Testis (tissue), 3 donors: Measurements from ENCODE around the gene BRD4. TPM values are rescaled to one million over a fixed set of nuclear protein-coding genes. Genes with fewer than 3 reads are reported as not detected.
A peak's percentile ranks its signal among the peaks of the same experiment; 100 is the strongest.

ENCODE experiments used
- DNase-seq: peaks from one replicate; pipeline ENCODE4 v3.0.0-alpha.2; 2019
- H3K27ac ChIP-seq, 2 donors: fragments of 200-600 bp; sonication (generic); one replicate each; pipeline ENCODE4 v1.5.1; 2019
- H3K27me3 ChIP-seq: fragments of 200-600 bp; sonication (generic); one replicate; pipeline ENCODE4 v1.5.1; 2019
- H3K36me3 ChIP-seq: fragments of 200-600 bp; sonication (generic); one replicate; pipeline ENCODE4 v1.5.1; 2017; ENCODE audit warnings: low read depth; ENCODE audit errors: missing control alignments
- H3K4me1 ChIP-seq: fragments of 200-600 bp; sonication (generic); one replicate; pipeline ENCODE4 v1.5.1; 2019
- H3K4me3 ChIP-seq, 2 donors: fragments of 200-600 bp; sonication (generic); one replicate each; pipeline ENCODE4 v1.5.1; 2017 to 2019
- H3K9me3 ChIP-seq: fragments of 200-600 bp; sonication (generic); one replicate; pipeline ENCODE4 v1.5.1; 2017
- CTCF ChIP-seq, 3 experiments: fragments of 450-650 bp in 2 of 3; fragments of 200-600 bp in 1 of 3; sonication (generic) in 1 of 3; IDR thresholded peaks; one replicate each; pipeline ENCODE4 v1.5.1; 2016 to 2019; ENCODE audit warnings: antibody characterized with exemption in 3 of 3, mild to moderate bottlenecking in 2 of 3, moderate library complexity in 1 of 3
- POLR2A ChIP-seq: fragments of 450-650 bp; IDR thresholded peaks from one replicate; pipeline ENCODE4 v1.6.1; 2017; ENCODE audit warnings: antibody characterized with exemption, mild to moderate bottlenecking, moderate library complexity
- WGBS, 2 donors: methylation state at CpG; one replicate each; pipeline ENCODE4 v1.1.5; 2018; 5-methylcytosine and 5-hydroxymethylcytosine counted together
- intact Hi-C: fragments of 100-400 bp; cut with DNase I; formaldehyde crosslinking; loops from one replicate; pipeline ENCODE4 v1.15.1; 2023; ENCODE audit warnings: low total_unique reads
- polyA plus RNA-seq: library from polyadenylated mRNA; stranded (reverse); fragments of 350-450 nt; fragmentation: Illumina TruSeq; extraction: RNeasy Lipid Tissue Mini Kit (QIAGEN cat#74804); gene quantifications from one replicate; pipeline ENCODE4 v1.2.3, GENCODE V29; 2014; ENCODE audit warnings: low read depth, low replicate concordance; ENCODE audit not compliant: insufficient read depth
- total RNA-seq, 2 donors: library from RNA; depleted of rRNA; stranded (reverse); fragments of >200 nt; gene quantifications; one replicate each; pipeline ENCODE4 v1.2.3, GENCODE V29; 2016

The BRD4 gene
- total and polyA plus RNA-seq, 3 donors from 2014 or later: 59.2 to 109 (median 106) TPM

- H3K4me1 ChIP-seq: peaks cover 33% of the 10 kb centered on the region
- 77 to 80% methylated on average over 1 of the region's 1 CpG for WGBS, 2 donors
- H3K27ac ChIP-seq: peak overlapping the region; percentile 15 to 38
- H3K4me3 ChIP-seq: no peak overlapping the region
- no peaks in the 10 kb centered on the region for H3K36me3 ChIP-seq
- DNase-seq: no peak
- no peaks in the 10 kb centered on the region for H3K9me3 ChIP-seq
- no peaks in the 10 kb centered on the region for H3K27me3 ChIP-seq
- TF ChIP-seq CTCF (IDR thresholded peaks at IDR 0.05): no peak
- no peak for TF ChIP-seq POLR2A
- intact Hi-C loops: loop anchor here (10.0 kb wide), 3 partner anchors 70 to 290 kb away; partner anchors contain the start of gene BRD4
These were observed 67.5 kb downstream of the BRD4 start for GRCh38 chr19:15264933-15265206.

GRCh38 chr19:15264061-15264932, 68.0 kb downstream of the BRD4 start:
- DNase-seq: peak; percentile 85
- WGBS, 2 donors: 23 to 63% methylated on average over 6 to 28 of the region's 28 CpGs

GRCh38 chr19:15263361-15263985, 68.9 kb downstream of the BRD4 start:
- H3K27ac ChIP-seq: peak overlapping the region in 1 of 2 donors; percentile 12
- no peaks in the 10 kb centered on the region for H3K9me3 ChIP-seq
- no peak for DNase-seq
- intact Hi-C loops: loop anchor here (10.0 kb wide), 3 partner anchors 71 to 291 kb away; partner anchors contain the start of gene BRD4
- TF ChIP-seq CTCF (IDR thresholded peaks at IDR 0.05): no peak
- no peak for TF ChIP-seq POLR2A
- no peak overlapping the region for H3K4me3 ChIP-seq
- no peaks in the 10 kb centered on the region for H3K27me3 ChIP-seq
- WGBS, 2 donors: 82 to 85% methylated on average over 13 of the region's 13 CpGs
- H3K4me1 ChIP-seq: peaks cover 33% of the 10 kb centered on the region
- no peaks in the 10 kb centered on the region for H3K36me3 ChIP-seq

More at GRCh38 chr19:15264061-15264932, 68.0 kb downstream of the BRD4 start:
- TF ChIP-seq POLR2A (no peak), CTCF (IDR thresholded peaks at IDR 0.05) (peak; percentile 63 to 89 (median 82))
- no peaks in the 10 kb centered on the region for H3K9me3 ChIP-seq
- peaks cover 33% of the 10 kb centered on the region for H3K4me1 ChIP-seq
- peak overlapping the region; percentile 12 to 15 for H3K27ac ChIP-seq
- intact Hi-C loops: loop anchor here (10.0 kb wide), 3 partner anchors 71 to 291 kb away; partner anchors contain the start of gene BRD4
- no peaks in the 10 kb centered on the region for H3K36me3 ChIP-seq
- H3K4me3 ChIP-seq: no peak overlapping the region
- no peaks in the 10 kb centered on the region for H3K27me3 ChIP-seq

- H3K27ac ChIP-seq: no peak overlapping the region
- peaks cover 33% of the 10 kb centered on the region for H3K4me1 ChIP-seq
- H3K9me3 ChIP-seq: no peaks in the 10 kb centered on the region
- DNase-seq: no peak
- H3K27me3 ChIP-seq: no peaks in the 10 kb centered on the region
- no peaks in the 10 kb centered on the region for H3K36me3 ChIP-seq
- WGBS, 2 donors: 59 to 83% methylated on average over 1 to 4 of the region's 4 CpGs
- no peak for TF ChIP-seq CTCF (IDR thresholded peaks at IDR 0.05)
- TF ChIP-seq POLR2A: no peak
- intact Hi-C loops: loop anchor here (10.0 kb wide), 3 partner anchors 73 to 293 kb away; partner anchors contain the start of gene BRD4
- H3K4me3 ChIP-seq: no peak overlapping the region
These were observed 70.3 kb downstream of the BRD4 start for GRCh38 chr19:15262011-15262410.
